IPS-NIHi11 (cell line): ENCODE results near the gene TCF7L1.
"Not testable (repeated sequence)": the region's sequence is repeated elsewhere in the genome, so short reads cannot be mapped to it uniquely, and the experiment has no call there.

Experiments
- DNase-seq: peaks from one replicate; pipeline ENCODE4 v3.0.0; 2012; ENCODE audit warnings: mixed read lengths, low spot score

TCF7L1 gene, protein sequence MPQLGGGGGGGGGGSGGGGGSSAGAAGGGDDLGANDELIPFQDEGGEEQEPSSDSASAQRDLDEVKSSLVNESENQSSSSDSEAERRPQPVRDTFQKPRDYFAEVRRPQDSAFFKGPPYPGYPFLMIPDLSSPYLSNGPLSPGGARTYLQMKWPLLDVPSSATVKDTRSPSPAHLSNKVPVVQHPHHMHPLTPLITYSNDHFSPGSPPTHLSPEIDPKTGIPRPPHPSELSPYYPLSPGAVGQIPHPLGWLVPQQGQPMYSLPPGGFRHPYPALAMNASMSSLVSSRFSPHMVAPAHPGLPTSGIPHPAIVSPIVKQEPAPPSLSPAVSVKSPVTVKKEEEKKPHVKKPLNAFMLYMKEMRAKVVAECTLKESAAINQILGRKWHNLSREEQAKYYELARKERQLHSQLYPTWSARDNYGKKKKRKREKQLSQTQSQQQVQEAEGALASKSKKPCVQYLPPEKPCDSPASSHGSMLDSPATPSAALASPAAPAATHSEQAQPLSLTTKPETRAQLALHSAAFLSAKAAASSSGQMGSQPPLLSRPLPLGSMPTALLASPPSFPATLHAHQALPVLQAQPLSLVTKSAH

DNA sequence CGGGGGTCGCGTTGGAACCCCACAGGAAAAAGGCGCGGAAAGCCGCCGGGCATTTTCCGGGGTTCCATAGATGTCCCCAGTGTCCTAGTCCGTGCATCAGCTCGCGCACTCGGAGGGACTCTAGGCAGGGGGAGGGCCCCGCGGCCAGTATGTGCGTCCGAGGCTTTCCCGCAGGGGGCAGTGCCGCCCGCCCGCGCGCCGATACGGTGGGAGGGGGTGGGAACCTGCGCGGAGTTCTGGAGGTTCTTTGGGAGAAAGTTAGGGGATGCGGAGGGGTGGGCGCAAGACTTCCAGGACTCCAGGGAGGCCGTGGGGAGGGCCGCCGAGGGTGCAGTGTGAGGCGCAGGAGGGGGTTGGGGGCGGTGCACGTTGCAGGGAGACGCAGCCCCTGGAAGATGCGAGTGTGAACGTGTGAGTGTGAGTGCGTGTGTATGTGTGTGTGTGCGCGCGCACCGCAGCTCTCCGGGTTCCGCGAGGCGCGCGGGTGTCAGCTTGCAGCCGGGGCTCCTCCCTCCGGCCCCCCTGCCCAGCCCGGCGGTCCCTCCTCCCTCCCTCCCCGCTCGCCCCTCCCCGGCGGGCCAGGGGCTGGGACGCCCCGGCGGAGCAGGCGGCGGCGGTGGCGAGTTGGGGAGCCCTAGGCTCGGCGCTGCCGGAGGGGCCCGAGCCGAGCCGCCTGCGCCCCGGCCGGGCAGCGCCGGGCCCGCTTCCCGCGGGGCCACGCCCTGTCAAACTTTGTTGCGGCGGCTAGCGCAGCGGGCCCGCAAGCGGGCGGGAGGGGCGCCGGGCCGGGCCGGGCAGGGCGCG is at the start of gene TCF7L1:
Gene TCF7L1 (plus strand): TSS at position 559 of the 804 bp plus-strand sequence. CDS start 293 bp downstream, outside the sequence.
- peak; percentile 99 for DNase-seq

DNA sequence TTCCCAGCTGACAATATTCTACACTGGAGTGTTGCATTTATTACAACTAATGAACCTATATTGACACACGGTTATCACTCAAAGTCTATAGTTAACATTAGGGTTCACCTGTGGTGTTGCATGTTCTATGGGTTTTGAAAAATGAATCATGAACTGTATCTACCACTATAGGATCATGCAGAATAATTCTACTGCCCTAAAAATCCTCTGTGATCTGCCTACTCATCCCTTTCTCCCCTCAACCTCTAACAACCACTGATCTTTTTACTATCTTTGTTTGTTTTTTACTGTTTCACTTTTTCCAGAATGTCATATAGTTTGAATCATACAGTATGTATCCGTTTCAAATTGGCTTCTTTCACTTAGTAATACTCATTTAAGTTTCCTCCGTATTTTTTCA is 47.6 kb upstream of the TCF7L1 start:
- DNase-seq = no peak

DNA sequence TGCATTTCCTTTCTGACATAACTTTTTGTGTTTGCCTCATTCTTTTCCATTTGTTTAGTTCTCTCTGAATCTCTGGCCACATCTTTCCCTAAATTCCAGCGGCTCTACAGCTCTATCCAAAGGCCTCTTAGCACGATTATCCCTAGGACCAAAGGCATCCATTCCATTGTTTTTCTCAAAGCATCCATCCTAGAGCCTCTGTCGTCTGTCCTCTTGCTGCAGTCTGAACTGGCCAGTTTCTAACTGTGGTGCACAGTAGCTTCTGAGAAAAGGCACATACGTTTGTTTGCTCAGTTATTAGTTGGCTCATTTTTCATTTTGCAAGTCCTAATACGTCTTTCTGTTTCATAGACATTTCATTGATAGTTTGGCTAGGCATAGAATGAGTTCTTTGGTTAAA is 45.7 kb upstream of the TCF7L1 start:
- no peak for DNase-seq

- DNase-seq = no peak
Observed at GRCh38 chr2:85088921-85089320, 44.3 kb upstream of the TCF7L1 start.

- DNase-seq = no peak
Observed at GRCh38 chr2:85089585-85089984, 43.6 kb upstream of the TCF7L1 start.

DNA sequence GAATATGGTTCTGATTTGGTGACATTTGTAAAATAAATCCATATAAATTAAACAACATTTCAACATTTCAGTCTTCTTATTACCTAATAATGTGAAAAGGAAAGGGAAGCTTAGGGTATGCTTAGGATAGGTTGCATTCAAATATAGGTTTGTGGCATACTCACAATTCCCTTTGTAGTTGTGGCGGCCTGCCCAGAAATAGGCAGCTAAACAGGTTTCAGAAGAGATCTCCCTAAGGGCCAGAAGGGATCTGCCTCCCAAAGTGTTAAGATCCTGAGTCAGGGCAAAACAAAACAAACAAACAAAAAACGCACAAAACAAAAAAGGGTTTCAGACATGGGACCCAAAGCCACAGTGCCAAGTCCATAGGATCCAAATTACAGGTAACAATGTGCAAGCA is 41.4 kb upstream of the TCF7L1 start:
- no peak for DNase-seq

- DNase-seq = no peak
Observed at GRCh38 chr2:85095094-85095493, 38.1 kb upstream of the TCF7L1 start.

- no peak for DNase-seq
Observed at GRCh38 chr2:85096616-85097015, 36.6 kb upstream of the TCF7L1 start.

- DNase-seq = no peak
Observed at GRCh38 chr2:85104228-85104627, 29.0 kb upstream of the TCF7L1 start.

DNA sequence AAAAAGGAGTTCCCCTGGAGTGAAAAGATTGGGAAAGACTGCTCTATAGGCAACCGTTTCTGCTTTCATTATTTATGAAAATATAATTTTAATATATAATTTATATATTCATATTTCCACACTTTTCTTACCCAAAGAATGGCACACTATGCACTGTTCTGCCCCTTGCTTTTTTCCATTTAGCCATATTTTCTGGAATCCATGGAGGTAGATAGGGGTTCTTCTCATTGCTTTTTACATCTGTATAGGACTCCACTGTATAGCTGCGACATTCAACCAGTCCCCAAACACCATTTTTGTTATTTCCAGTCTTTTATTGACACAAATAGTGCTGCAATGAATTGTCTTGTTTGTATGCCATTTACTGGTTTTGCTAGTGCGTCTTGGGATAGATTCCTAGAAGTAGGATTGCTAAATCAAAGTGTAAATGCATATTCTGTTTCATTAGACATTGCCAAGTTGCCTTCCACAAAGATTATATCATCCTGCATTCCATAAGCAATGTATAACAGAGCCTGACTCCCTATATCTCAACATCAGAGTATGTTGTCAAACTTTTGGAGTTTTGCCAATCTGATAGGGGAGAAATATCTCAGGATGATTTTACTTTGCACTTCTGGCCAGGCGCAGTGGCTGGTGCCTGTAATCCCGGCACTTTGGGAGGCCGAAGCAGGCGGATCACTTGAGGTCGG is 26.6 kb upstream of the TCF7L1 start:
- DNase-seq = no peak

GRCh38 chr2:85110991-85111560 is 22.1 kb upstream of the TCF7L1 start:
- no peak for DNase-seq

GRCh38 chr2:85111819-85112281 is 21.3 kb upstream of the TCF7L1 start:
- DNase-seq = no peak

DNA sequence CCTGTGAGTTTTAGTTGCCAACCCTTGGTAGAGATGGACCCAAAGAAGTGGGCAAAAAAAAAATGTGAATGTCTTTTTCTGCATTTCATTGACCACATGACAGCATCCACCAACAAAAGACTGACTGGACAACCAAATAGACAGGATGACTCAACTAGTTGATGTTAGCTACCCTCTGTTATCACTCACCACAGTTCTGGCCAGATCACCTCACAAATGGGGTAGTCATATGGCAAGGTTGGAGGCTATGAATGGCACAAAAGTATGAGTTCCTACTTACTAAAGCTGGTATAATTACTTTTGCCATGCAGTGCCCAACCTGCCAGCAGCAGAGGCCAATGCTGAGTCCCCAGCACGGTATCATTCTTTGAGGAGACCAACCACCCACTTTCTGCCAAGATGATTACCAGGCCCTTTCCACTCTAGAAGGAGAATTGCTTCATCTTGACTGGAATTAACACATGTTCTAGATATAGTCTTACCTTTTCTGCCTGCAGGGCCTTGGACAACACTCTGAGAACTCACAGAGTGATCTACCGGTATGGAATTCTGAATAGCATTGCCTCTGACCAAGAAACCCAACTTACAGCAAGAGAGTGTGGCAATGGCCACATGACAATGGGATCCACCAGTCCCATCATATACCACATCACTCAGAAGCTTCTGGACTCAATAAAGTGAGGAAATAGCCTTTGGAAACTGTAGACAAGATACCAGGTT is 20.1 kb upstream of the TCF7L1 start:
- DNase-seq = no peak

DNA sequence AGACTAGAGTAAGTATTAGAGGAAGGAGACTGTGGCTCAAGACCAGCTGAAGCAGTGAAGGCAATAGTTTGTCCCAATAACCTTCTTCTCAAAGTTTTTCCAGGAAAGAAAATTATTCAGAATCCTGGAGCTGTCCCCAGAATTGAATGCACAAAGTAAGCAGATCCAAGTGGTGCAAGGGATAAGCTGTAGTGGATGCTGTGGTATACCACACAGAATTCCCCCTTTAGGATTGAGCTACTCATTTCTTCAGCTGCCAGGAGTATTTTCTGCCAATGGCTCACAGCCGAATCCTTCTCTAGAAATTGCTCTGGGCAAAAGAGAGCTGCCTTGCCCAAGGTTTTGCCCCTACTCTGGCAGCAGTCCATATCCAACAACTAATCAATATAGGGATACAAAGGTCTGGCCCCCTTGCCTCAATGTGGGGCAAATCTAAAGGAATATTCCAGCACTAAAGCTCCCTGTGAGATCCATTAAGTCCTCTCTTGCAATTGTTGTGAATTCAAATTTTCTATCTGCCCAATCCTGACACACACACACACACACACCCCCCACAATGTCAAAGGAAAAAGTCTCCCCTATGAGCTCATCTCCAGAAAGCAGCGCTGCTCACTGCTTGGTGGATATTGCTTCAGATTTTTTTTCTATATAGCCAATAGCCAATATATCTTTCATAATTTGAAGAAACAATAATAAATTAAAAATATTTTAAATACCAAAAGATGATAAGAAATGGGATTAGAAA is 18.4 kb upstream of the TCF7L1 start:
- no peak for DNase-seq

DNA sequence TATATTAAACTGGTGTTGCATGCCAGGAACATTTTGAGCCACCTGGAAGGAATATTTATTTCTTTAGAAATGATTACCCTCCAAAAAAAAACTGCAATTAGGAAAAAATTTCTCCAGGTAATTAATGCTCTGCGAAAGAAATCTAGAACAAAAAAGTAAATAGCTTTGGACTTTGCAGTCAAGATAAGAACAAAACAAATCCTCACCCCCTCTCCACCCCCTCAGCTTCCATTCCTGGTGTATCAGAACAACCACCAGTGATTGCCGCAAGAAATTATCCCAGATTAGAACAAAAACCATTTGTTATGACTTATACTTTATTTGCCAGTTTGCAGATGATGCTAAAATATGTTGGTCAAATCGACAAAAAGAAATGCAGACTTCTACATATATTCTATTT is 17.0 kb upstream of the TCF7L1 start:
- no peak for DNase-seq

DNA sequence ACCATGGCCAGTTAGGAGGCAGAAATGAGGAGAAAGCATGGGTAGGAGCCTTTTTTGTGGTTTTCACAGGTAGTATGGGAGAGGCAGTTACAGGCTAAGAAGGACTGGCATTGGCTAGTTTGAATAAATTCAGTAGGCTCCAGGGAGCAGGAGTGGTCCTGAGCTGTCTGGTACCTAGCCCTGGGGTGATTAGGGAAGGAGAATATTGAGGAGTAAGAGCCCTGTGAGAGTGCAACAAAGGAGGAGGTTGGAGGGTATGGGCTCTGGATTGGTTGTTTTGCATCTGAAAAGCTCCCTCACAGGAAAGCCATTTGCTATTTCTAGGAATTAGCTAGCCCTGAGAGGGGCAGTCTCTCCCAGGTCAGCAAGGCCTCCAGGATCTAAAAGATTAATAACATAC is 13.3 kb upstream of the TCF7L1 start:
- DNase-seq = peak; percentile 69

DNA sequence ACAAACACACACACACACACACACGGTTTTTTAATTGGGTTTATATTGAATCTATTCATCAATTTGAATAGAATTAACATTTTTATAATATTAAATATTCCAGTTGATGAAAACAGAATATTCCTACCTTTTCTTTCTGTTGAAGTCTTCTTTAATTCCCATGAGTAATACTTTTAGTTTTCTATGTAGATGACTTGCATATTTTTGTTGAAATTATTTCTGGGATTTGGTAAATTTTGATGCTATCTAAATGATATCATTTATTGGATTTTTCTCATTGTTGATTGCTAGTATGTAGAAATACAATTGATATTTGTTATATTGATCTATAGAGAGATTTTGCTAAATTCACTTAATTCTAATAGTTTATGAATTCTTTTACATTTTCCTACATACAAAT is 12.8 kb upstream of the TCF7L1 start:
- no peak for DNase-seq

- not testable (repeated sequence) for DNase-seq
Observed at GRCh38 chr2:85126462-85126861, 6.7 kb upstream of the TCF7L1 start.

GRCh38 chr2:85129861-85130260 is 3.3 kb upstream of the TCF7L1 start:
- no peak for DNase-seq

DNA sequence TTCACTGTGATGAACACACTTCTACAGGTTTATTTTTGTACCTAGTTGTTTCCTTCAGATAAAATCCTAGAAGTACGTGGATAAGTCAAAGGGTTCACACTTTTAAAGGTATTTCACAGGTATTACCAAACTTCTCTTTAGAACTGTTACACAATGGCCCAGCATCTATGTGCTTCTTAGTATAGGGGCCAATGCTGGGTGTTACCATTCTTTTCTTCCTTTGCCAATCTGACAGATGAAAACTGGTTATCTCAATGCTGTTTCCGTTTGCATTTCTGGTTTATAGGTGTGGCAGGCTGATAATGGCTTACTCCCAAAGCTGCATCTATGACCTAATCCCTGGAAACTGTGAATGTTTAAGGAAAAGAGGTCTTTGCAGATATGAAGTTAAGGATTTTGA is 2.8 kb upstream of the TCF7L1 start:
- no peak for DNase-seq
